PC-9 (cell line): ENCODE results near the gene SLC45A3.

ENCODE experiments used
- EZH2 ChIP-seq: fragments of 200-600 bp; sonication (generic); IDR thresholded peaks from 2 replicates; pipeline ENCODE4 v1.8.0; 2017; ENCODE audit warnings: antibody characterized with exemption, low read depth
- TF ChIP-seq, protein P1 (sequence below): fragments of 200-600 bp; sonication (generic); conservative IDR thresholded peaks from 2 replicates; pipeline ENCODE4 v1.6.1; 2017; ENCODE audit warnings: mixed run types, antibody characterized with exemption, mild to moderate bottlenecking, moderate library complexity

- no peak for TF ChIP-seq EZH2
- TF ChIP-seq, protein P1, sequence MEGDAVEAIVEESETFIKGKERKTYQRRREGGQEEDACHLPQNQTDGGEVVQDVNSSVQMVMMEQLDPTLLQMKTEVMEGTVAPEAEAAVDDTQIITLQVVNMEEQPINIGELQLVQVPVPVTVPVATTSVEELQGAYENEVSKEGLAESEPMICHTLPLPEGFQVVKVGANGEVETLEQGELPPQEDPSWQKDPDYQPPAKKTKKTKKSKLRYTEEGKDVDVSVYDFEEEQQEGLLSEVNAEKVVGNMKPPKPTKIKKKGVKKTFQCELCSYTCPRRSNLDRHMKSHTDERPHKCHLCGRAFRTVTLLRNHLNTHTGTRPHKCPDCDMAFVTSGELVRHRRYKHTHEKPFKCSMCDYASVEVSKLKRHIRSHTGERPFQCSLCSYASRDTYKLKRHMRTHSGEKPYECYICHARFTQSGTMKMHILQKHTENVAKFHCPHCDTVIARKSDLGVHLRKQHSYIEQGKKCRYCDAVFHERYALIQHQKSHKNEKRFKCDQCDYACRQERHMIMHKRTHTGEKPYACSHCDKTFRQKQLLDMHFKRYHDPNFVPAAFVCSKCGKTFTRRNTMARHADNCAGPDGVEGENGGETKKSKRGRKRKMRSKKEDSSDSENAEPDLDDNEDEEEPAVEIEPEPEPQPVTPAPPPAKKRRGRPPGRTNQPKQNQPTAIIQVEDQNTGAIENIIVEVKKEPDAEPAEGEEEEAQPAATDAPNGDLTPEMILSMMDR = no peak
Observed at GRCh38 chr1:205662135-205662738, 18.1 kb downstream of the SLC45A3 start.
